Activated CD8-positive, alpha-beta T cell treated with anti-CD3 and anti-CD28 coated beads for 36 hours (primary cell): ENCODE measurements around the gene KIF1C. TPM values are rescaled to one million over a fixed set of nuclear protein-coding genes. Genes with fewer than 3 reads are reported as not detected.

Experiments
- ATAC-seq: fragments of 200-7000 bp; cut with Tn5 transposase; one replicate; pipeline ENCODE4 v1.10.0; 2021; ENCODE audit warnings: mild to moderate bottlenecking, moderate library complexity
- CTCF ChIA-PET: fragments of 350-600 bp; sonication (Branson Sonifier 250); formaldehyde crosslinking; loops from one replicate; lab custom pipeline; 2021; ENCODE audit warnings: antibody characterized with exemption; lab: Charles Lee
- POLR2A ChIA-PET: fragments of 350-600 bp; sonication (Branson Sonifier 250); formaldehyde crosslinking; loops from one replicate; lab custom pipeline; 2021; ENCODE audit warnings: antibody characterized with exemption; lab: Charles Lee
- DNase-seq: peaks from one replicate; pipeline ENCODE4 v3.0.0-alpha.2; 2020
- H3K27ac Mint-ChIP-seq: one replicate; pipeline ENCODE4 v1.8.0; 2021; ENCODE audit warnings: mild to moderate bottlenecking, mixed read lengths
- H3K27me3 Mint-ChIP-seq: one replicate; pipeline ENCODE4 v1.8.0; 2021; ENCODE audit warnings: mixed read lengths
- H3K36me3 Mint-ChIP-seq: one replicate; pipeline ENCODE4 v1.8.0; 2021; ENCODE audit warnings: low read depth, mixed read lengths
- H3K4me1 Mint-ChIP-seq: one replicate; pipeline ENCODE4 v1.8.0; 2021; ENCODE audit warnings: low read depth, mixed read lengths
- H3K4me3 Mint-ChIP-seq: one replicate; pipeline ENCODE4 v1.8.0; 2021; ENCODE audit warnings: mild to moderate bottlenecking, moderate library complexity, mixed read lengths
- H3K9me3 Mint-ChIP-seq: one replicate; pipeline ENCODE4 v1.8.0; 2021; ENCODE audit warnings: mixed read lengths
- intact Hi-C: fragments of 100-400 bp; cut with micrococcal nuclease; formaldehyde crosslinking; loops from one replicate; pipeline ENCODE4 v1.10.0; 2022
- total RNA-seq, 2 experiments: library from RNA; stranded (reverse); gene quantifications; one replicate each; pipeline ENCODE4 v1.2.3, GENCODE V29; 2021
- TF ChIP-seq, protein P1 (sequence below): fragments of 200-600 bp; IDR thresholded peaks from one replicate; pipeline ENCODE4 v1.8.0; 2022; ENCODE audit warnings: antibody characterized with exemption, mild to moderate bottlenecking

Gene KIF1C
- total RNA-seq, result 10 to 100 TPM; 35.7 to 37.4 TPM

DNA sequence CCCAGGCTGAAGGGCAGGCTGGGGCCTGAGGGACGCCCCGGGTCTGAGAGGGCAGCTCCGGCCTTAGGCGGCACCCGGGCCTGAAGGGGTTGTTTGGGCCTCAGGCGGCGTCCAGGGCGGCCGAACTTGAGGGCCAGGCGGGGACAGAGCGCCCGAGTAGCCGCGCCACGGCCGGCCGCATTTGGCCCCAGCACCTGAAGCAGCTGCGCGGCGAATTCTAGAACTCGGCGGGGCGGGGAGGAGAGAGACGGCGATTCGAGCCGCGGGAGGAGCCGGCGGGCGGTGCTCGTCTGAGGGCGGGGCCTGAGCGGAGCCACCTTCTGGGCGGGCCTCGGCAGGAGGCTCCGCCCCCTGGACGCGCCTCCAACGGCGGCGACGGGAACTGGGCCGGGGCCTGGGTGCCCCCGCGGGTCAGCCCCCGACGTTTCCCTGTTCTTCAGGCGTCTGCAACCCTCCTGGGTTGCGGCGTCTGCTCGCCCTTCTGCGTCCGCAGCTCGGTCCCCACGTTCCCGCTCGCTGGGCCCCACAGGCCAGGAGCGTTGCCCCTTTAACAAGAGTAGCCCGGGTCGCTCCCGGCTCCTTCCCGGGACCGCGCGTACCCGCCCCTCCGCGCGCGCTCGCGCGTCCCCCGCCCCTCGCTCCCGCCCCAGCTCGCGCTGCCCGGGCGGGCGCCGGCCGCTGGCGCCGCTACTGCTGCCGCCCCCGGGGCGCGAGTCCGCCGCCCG, at the start of gene KIF1C, which contains the start of gene INCA1:
Gene KIF1C (plus strand): TSS at position 649 of the 725 bp plus-strand sequence. CDS start 2,297 bp downstream, outside the sequence.
Gene INCA1 (minus strand): TSS at position 221 of the 725 bp plus-strand sequence. CDS start 3,085 bp downstream, outside the sequence.
- peak; percentile 93 for DNase-seq
- peaks cover 1% of the 10 kb centered on the region for H3K27me3 Mint-ChIP-seq
- POLR2A ChIA-PET, result interaction anchor here (0.7 to 1.7 kb wide), 11 partner anchors 8 to 66 kb away, joined by 3 to 11 read pairs (median 5); partner anchors contain the start of gene PFN1
- H3K36me3 Mint-ChIP-seq, result peaks cover 13% of the 10 kb centered on the region
- intact Hi-C loops, result no loop called here
- H3K4me1 Mint-ChIP-seq, result peaks cover 17% of the 10 kb centered on the region
- TF ChIP-seq, protein P1, sequence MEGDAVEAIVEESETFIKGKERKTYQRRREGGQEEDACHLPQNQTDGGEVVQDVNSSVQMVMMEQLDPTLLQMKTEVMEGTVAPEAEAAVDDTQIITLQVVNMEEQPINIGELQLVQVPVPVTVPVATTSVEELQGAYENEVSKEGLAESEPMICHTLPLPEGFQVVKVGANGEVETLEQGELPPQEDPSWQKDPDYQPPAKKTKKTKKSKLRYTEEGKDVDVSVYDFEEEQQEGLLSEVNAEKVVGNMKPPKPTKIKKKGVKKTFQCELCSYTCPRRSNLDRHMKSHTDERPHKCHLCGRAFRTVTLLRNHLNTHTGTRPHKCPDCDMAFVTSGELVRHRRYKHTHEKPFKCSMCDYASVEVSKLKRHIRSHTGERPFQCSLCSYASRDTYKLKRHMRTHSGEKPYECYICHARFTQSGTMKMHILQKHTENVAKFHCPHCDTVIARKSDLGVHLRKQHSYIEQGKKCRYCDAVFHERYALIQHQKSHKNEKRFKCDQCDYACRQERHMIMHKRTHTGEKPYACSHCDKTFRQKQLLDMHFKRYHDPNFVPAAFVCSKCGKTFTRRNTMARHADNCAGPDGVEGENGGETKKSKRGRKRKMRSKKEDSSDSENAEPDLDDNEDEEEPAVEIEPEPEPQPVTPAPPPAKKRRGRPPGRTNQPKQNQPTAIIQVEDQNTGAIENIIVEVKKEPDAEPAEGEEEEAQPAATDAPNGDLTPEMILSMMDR, result no peak
- H3K4me3 Mint-ChIP-seq, result peak within 1 kb of the TSS; percentile 79
- H3K9me3 Mint-ChIP-seq, result no peaks in the 10 kb centered on the region
- peak within 1 kb of the TSS; percentile 71 for H3K27ac Mint-ChIP-seq
- peak; percentile 98 for ATAC-seq
- CTCF ChIA-PET, result interaction anchor here (1.1 to 1.9 kb wide), 6 partner anchors 11 to 64 kb away, joined by 3 to 6 read pairs (median 4); no protein-coding TSS in a partner anchor

DNA sequence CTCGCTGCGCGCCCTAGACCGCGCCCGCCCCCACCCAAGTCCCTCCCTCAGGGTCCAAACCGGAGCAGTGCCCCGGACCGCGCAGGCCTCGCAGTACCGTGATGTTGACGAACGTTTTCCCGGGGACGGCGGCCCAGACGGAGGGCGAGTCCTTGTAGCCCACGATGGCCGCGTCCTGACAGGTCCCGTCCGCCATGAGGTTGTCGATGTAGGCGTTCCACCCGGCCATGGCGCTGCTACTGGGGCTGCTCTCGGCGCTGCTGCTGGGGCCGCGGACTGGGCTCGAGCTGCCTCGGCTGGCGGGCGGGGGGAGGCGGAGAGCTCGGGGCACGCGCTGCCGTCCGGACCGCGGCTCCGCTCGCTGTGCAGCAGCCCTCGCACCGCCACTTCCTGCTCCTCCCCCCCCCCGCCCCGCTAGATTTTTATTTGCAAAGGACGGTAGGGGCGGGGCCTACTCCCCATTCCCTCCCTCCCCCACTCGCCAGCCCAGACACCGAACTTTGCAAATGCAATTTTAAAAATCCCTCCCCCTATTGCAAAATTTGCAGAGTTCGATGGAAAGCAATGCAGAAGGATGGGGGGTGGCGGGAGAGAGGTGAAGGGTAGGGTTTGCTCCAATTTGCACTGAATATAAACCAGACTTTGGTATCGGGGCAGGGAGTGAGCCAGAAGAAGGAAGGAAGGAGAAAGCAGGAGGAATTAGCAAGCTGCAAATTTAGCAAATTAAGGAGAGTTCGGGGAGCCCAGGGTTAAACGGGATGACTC, 49.4 kb upstream of the KIF1C start, which contains the start of gene PFN1:
Gene PFN1 (minus strand): TSS at position 365 of the 765 bp plus-strand sequence. CDS start 136 bp downstream, at position 229.
- POLR2A ChIA-PET, result interaction anchor here (0.6 to 20.8 kb wide), 18 partner anchors 9 to 706 kb away, joined by 3 to 627 read pairs (median 4); partner anchors contain the start of genes C17orf107, CAMTA2, CHRNE and KIF1C
- H3K4me3 Mint-ChIP-seq, result peak within 1 kb of the TSS; percentile 97
- H3K36me3 Mint-ChIP-seq, result peaks cover 45% of the 10 kb centered on the region
- peak within 1 kb of the TSS; percentile 99 for H3K27ac Mint-ChIP-seq
- intact Hi-C loops, result no loop called here
- peak; percentile 96 for DNase-seq
- CTCF ChIA-PET, result interaction anchor here (1.4 to 2.8 kb wide), 2 partner anchors 8 to 21 kb away, joined by 3 to 8 read pairs; partner anchors contain the start of genes RNF167 and SLC25A11
- TF ChIP-seq, protein P1, result no peak
- peak; percentile 50 for ATAC-seq
- peaks cover 37% of the 10 kb centered on the region for H3K4me1 Mint-ChIP-seq
- no peaks in the 10 kb centered on the region for H3K27me3 Mint-ChIP-seq
- H3K9me3 Mint-ChIP-seq, result no peaks in the 10 kb centered on the region

DNA sequence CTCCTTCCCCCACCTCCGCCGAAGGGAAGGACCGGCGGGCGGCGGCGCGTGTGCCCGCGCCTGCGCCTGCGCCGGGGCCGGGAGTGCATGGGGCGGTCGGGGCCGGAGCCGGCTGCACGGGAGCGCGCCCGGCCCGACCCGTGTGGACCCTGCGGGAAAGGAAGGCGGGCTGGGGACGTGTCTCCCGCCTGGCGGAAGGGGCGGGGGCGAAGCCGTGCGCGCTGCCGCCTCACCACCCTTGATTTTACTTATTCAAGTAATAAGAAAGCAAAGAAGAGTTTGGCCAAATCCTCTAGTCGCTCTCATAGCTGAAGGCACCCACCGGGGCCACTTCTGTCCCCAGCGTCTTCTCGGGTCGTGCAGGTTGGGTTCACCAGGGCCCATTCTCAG, 48.8 kb upstream of the KIF1C start:
- POLR2A ChIA-PET, result interaction anchor here (0.9 to 20.8 kb wide), 12 partner anchors 9 to 227 kb away, joined by 3 to 627 read pairs (median 6); partner anchors contain the start of genes C17orf107, CAMTA2, CHRNE and KIF1C
- peak; percentile 35 for ATAC-seq
- intact Hi-C loops, result no loop called here
- Mint-ChIP-seq H3K4me1 (peaks cover 32% of the 10 kb centered on the region), H3K27me3 (no peaks in the 10 kb centered on the region), H3K4me3 (peak overlapping the region; percentile 97), H3K27ac (peak overlapping the region; percentile 99), H3K9me3 (no peaks in the 10 kb centered on the region), H3K36me3 (peaks cover 42% of the 10 kb centered on the region)
- TF ChIP-seq, protein P1, result no peak
- CTCF ChIA-PET, result interaction anchor here (1.4 kb wide), 1 partner anchor 9 kb away, joined by 3 read pairs; the partner anchor contains the start of genes RNF167 and SLC25A11
- DNase-seq, result peak; percentile 85

DNA sequence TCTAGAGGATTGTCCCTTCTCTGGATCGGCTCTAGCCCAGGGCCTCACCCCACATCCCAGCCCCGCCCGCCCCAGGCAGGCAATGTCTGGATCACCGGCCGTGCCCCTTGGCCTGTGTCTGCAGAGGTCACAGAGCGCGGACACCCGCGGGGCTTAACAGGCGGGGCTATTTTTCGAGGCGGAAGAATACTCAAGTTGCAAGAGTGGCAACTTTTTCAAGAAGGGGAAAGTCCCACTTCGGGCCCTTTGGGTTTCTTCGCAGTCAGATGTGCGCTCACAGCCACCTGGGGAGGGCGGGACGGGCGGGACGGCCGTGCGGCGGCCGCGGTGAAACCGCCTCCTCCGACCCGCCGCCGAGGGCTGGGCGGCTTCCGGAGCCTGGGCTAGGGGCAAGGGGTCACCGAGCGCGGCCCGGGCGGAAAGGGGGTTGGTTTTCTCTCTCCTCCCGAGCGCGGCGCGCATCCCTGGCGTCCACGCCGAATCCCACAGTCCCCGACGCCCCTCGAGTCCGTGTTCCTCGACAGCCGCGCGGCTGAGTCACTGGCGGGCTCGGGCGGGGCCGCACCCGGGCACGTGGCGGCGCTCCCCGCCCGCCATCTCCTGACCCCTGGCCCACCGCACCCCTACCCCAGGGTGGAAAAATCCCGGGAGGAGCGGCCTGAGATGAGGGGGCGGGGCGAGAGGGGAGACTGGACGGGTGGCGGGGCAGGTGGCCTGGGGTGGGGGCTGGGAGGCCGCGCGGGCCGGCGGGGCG, 48.3 kb upstream of the KIF1C start:
- Mint-ChIP-seq H3K9me3 (no peaks in the 10 kb centered on the region), H3K27ac (peak overlapping the region; percentile 99), H3K27me3 (no peaks in the 10 kb centered on the region), H3K4me3 (peak overlapping the region; percentile 97), H3K4me1 (peaks cover 26% of the 10 kb centered on the region), H3K36me3 (peaks cover 36% of the 10 kb centered on the region)
- ChIA-PET CTCF (interaction anchor here (1.0 to 1.4 kb wide), 3 partner anchors 9 to 17 kb away, joined by 3 to 5 read pairs (median 3); partner anchors contain the start of genes RNF167, SLC25A11 and SPAG7), POLR2A (interaction anchor here (0.9 to 20.8 kb wide), 12 partner anchors 9 to 162 kb away, joined by 3 to 627 read pairs (median 5); partner anchors contain the start of genes C17orf107, CAMTA2, INCA1 and KIF1C)
- ATAC-seq (peak; percentile 21), DNase-seq (peak; percentile 84)
- TF ChIP-seq, protein P1, result no peak
- intact Hi-C loops, result no loop called here
